ENCODE data around the gene TMEM91. TPM values are rescaled to one million over a fixed set of nuclear protein-coding genes. Genes with fewer than 3 reads are reported as not detected.

The TMEM91 gene
- total RNA-seq (13.2 and 15.8 TPM in 2 replicates), polyA plus RNA-seq (9.0 and 12.0 TPM in 2 replicates), polyA minus RNA-seq (5.6 and 11.3 TPM in 2 replicates), Bru-seq, nascent RNA (percentile 65 among the genes with signal in this experiment), BruChase-seq, experiment 1, labeled RNA remaining after a 6-hour chase (percentile 87 among the genes with signal in this experiment), BruChase-seq, experiment 2, labeled RNA remaining after a 2-hour chase (percentile 86 among the genes with signal in this experiment)
- polyA plus RNA-seq (2011; cell fraction: cytosol; rRNA removed), result 6.5 and 6.9 TPM in 2 replicates
- 23.0 and 25.8 TPM in 2 replicates for polyA plus RNA-seq (2011; cell fraction: nucleus; rRNA removed)
- polyA plus RNA-seq (2012), result 9.3 and 18.2 TPM in 2 replicates
- polyA minus RNA-seq (2011; cell fraction: cytosol; rRNA and poly(A)+ RNA removed), result not detected
- polyA minus RNA-seq (2011; cell fraction: nucleus; rRNA and poly(A)+ RNA removed), result 10.9 and 15.4 TPM in 2 replicates
- long read RNA-seq, partial matches to known transcripts, result 3 of 36 reads
- long read RNA-seq, other reads (novel, unspliced or antisense), result 25 of 36 reads

GRCh38 chr19:41376241-41376997 lies at the start of gene TMEM91:
Gene TMEM91, plus strand, starts transcription at chr19:41376533. Its CDS starts 1,777 bp downstream, at chr19:41378310.
- FAIRE-seq, result peak; percentile 87
- H3K4me3 ChIP-seq (replicated peaks in 1 of 3; ENCODE audit: insufficient read depth in 1 of 3, low read depth in 1 of 3, low read length in 3 of 3), result peak within 1 kb of the TSS; percentile 31 to 69 (median 49)
- no peak within 1 kb of the TSS for H3K27ac ChIP-seq (ENCODE audit: insufficient read depth, low read depth, low read length)
- peaks cover 8% of the 10 kb centered on the region for H3K4me1 ChIP-seq (ENCODE audit: control insufficient read depth, extremely low read depth, insufficient read depth, low read length)
- H3K9me1 ChIP-seq (replicated peaks; ENCODE audit: control insufficient read depth, extremely low read depth, insufficient read depth, low read length), result no peaks in the 10 kb centered on the region
- peak within 1 kb of the TSS; percentile 50 for H3K9ac ChIP-seq (replicated peaks; ENCODE audit: extremely low read depth, insufficient read depth, low read length)
- no peaks in the 10 kb centered on the region for H3K9me3 ChIP-seq (replicated peaks; ENCODE audit: control insufficient read depth, insufficient read depth, low read length)
- peaks cover 6% of the 10 kb centered on the region for H3K79me2 ChIP-seq (ENCODE audit: control insufficient read depth, insufficient read depth, low read length)
- peak within 1 kb of the TSS; percentile 82 for H2AFZ ChIP-seq (ENCODE audit: low read depth, low read length)
- CTCF ChIA-PET, result interaction anchor here (1.2 kb wide), 1 partner anchor 63 kb away, joined by 3 read pairs; the partner anchor contains the start of gene DMAC2
- intact Hi-C loops (cut with micrococcal nuclease), result no loop called here
- no peak for TF ChIP-seq POLR2AphosphoS5 (IDR thresholded peaks at IDR 0.05; ENCODE audit: insufficient read depth, low read depth, low read length)
- no peak for TF ChIP-seq EZH2 (IDR thresholded peaks at IDR 0.05; ENCODE audit: borderline replicate concordance, low read depth, low read length, severe bottlenecking)
- TF ChIP-seq MAX (IDR thresholded peaks at IDR 0.05; ENCODE audit: insufficient read depth, insufficient read length), result no peak
- TF ChIP-seq GATA2 (IDR thresholded peaks at IDR 0.05; ENCODE audit: insufficient read depth, insufficient read length, low read depth, low read length), result no peak
- TF ChIP-seq JUN (IDR thresholded peaks at IDR 0.05; ENCODE audit: borderline replicate concordance, insufficient read depth, insufficient read length, low read depth), result no peak
- TF ChIP-seq CTCF (IDR thresholded peaks at IDR 0.05; ENCODE audit: extremely low read depth in 1 of 2, insufficient read depth in 1 of 2, low read depth in 1 of 2, low read length in 2 of 2), result no peak
- no peak for TF ChIP-seq POLR2A (IDR thresholded peaks at IDR 0.05; ENCODE audit: low read depth, low read length)
- no peak for TF ChIP-seq MYC (IDR thresholded peaks at IDR 0.05; ENCODE audit: low read depth, low read length)
- no peak for TF ChIP-seq FOS (IDR thresholded peaks at IDR 0.05; ENCODE audit: borderline replicate concordance, insufficient read depth, low read length)
- no peaks in the 10 kb centered on the region for H3K36me3 ChIP-seq (ENCODE audit: control insufficient read depth in 2 of 2, extremely low read depth in 1 of 2, insufficient read depth in 2 of 2, low read length in 2 of 2)
- dilution Hi-C loops (cut with MboI; ENCODE audit: extremely low pct_ligation_motif_present, low sequenced_read_pairs), result no loop called here
- no TSS peak for BruUV-seq (replicated peaks)
- H4K20me1 ChIP-seq (replicated peaks; ENCODE audit: control insufficient read depth, extremely low read depth, insufficient read depth, low read length), result no peaks in the 10 kb centered on the region
- H3K27me3 ChIP-seq (ENCODE audit: control insufficient read depth in 2 of 2, insufficient read depth in 2 of 2, low read length in 2 of 2), result no peaks in the 10 kb centered on the region
- DNase-seq (ENCODE audit: low read depth, low spot score), result peak; percentile 34
- POLR2A ChIA-PET, result no interaction called here
- peak within 1 kb of the TSS; percentile 82 for H3K4me2 ChIP-seq (ENCODE audit: insufficient read depth, low read length)
